ENCODE results near the gene FAM81B.

DNA sequence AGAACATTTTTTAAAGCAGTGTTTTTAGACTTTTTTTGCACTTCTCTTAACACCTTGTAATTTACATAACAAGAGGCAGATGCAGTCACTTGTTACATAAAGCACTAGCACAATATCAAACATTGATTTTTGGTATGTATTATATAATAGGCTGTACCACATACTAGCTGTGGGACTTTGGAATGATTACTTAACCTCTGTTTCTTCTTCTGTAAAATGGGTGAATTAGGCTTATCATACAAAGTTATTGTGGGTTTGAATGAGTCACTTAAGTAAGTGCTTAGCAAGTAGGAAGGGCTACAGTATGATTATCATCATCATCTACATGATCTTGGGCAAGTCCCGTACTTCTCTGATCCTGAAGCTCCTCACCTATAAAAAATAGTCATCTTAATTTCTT is 2.1 kb downstream of the FAM81B start:
- no peak for TF ChIP-seq CTCF (IDR thresholded peaks at IDR 0.05; ENCODE audit: poor library complexity, severe bottlenecking)
- TF ChIP-seq TAF1 (IDR thresholded peaks at IDR 0.05; ENCODE audit: low read depth): no peak
- no peak for TF ChIP-seq EZH2 (IDR thresholded peaks at IDR 0.05; ENCODE audit: borderline replicate concordance, insufficient read depth, low read length, poor library complexity, severe bottlenecking)
